GM19467 (cell line): ENCODE measurements around the gene CBL.

Experiments
- ATAC-seq: cut with Tn5 transposase; IDR thresholded peaks from one replicate; pipeline ENCODE4 v1.9.1; 2021; ENCODE audit warnings: mild to moderate bottlenecking, moderate library complexity; ENCODE audit not compliant: unreplicated experiment

Gene CBL

DNA sequence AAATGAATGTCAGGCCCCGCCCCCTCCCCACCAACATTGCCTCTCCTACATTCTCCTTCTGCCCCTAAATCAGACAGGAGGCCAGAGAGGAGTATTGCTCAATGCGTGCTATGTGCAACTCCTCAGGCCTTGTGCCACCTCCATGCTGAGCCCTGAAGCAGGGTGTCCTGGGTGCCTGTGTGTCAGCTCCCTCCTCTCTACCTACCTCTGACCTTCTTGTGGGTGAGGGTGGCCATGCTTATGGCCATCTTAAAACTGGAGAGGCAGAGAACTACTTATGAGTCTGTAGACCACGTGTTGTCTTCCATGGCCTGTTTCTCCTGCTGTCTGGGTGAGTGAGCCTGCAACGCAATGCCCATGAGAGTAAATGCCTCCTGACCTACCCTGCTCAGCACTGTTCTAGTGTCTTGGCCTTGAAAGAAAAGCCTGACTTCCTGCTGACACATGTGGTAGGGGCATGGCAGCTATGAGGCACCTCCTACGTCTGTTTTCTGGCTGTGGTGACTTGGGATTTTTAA lies 100.3 kb downstream of the CBL start:
- no peak for ATAC-seq

DNA sequence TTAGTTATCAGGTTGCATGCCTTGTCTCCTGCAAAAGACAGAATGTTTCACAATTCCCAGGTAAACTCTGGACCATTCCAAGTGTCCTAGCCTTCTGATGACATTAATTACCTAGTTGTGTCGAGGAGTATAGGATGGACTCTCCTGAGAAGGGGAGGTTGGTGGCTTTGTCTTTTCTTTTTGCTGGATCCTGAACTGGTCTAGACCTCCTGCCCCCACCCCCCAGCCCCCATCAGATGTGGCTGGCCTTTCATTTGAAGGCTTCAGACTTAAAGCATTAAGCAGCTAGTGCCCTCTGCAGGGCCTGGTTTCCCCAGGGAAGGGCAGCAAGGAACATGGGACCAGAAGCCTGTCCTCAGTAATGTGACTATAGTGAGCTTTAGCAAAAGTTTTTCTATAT lies 101.1 kb downstream of the CBL start:
- no peak for ATAC-seq

DNA sequence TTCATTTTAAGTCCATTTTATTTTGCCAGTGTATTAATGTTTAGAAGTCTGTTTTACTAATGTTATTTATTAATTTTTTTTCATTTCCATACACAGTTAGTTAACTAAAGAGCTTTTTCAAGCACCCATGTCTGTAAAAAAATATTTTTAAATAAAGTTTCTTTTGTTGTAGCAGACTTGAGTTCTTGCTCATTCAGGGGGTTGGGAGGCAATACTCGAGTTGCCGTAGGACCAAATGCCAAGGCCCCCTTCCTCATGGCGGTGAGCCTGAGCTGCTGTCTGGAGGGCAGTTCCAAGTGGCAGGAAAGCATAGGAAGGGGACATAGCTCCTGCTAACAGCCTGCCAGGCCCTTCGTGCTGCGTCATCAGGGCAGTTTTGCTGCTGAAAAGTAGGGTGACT lies 101.8 kb downstream of the CBL start:
- ATAC-seq: no peak

DNA sequence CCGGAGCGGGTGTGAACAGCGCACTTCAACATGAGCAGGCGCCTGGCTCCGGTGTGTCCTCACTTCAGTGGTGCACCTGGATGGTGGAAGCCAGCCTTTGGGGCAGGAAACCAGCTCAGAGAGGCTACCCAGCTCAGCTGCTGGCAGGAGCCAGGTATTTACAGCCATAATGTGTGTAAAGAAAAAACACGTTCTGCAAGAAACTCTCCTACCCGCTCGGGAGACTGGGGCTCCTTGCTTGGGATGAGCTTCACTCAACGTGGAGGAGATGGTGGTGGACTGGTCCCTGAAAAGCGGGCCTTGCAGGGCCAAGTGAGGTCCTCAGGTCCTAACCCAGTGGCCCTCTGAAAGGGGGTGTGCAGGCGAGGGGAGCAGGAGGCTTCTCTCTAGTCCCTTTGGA lies 103.3 kb downstream of the CBL start:
- no peak for ATAC-seq

DNA sequence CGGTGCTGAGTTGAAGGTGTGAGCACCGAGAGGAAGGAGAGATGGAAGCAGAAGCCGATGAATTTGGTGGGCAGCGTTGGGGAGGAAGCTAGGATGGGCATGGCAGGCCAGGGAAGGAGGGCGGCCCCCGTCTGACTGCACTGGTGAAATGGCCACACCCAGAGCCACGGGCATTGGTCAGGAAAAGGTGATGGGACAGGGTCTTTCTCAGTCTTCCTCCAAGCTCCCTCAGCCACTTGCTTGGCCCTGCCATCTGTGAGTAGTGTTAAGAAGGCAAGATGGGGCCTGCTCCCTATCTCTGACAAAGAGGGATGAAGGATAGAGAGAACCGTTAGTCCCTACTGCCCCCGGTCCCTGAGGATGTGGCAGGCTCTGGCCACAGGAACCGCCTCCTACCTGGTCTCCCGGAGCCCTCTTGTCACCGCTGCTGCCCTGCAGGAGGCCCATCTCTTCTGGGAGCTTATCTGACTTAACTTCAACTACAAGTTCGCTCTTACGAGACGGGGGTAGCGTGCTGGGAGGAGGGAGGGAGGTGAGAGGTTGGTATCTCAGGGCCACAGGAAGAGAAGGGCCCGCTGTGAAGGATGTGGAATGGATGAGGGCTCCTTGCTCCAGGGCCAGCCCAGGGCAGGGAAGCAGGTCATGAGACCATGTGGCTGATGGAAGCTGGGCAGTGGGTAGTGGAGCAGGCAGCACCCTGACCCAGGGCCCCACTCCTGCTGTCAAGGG lies 104.0 kb downstream of the CBL start:
- ATAC-seq: no peak

DNA sequence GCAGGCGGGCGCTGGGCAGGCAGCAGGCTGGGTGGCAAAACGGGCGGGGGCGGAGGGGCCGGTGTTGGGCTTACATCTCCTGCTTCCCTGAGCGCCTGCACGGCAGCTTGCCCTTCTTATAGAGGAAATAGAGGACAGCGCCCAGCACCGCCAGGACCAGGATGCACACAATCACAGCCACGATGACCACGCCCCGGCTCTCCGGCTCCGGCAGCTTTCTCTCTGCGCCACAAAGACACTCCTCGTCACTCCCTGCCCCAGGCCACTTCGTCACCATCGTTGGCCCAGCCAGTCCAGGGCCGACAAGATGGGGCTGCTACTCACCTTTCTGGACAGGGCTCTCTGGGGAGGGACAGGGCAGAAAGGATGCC lies 104.5 kb downstream of the CBL start:
- no peak for ATAC-seq

DNA sequence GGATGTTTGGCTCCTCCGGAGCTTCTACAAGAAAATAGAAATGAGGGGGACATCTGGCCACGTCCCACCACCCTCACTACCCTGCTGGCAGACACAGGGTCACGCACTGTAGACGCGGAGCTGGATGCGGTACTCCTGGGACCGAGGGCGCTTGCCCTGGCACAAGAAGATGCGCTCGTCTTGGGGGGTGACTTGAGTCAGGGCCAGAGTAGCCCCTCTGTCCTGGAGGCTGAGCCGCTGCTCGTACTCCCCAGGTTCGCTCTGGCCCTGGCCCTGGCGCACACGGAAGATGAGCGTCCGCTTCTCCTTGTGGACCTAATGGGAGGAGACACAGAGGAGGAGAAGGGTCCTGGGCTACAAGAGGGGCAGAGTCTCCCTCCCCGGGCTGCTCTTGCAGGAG lies 108.6 kb downstream of the CBL start:
- no peak for ATAC-seq

DNA sequence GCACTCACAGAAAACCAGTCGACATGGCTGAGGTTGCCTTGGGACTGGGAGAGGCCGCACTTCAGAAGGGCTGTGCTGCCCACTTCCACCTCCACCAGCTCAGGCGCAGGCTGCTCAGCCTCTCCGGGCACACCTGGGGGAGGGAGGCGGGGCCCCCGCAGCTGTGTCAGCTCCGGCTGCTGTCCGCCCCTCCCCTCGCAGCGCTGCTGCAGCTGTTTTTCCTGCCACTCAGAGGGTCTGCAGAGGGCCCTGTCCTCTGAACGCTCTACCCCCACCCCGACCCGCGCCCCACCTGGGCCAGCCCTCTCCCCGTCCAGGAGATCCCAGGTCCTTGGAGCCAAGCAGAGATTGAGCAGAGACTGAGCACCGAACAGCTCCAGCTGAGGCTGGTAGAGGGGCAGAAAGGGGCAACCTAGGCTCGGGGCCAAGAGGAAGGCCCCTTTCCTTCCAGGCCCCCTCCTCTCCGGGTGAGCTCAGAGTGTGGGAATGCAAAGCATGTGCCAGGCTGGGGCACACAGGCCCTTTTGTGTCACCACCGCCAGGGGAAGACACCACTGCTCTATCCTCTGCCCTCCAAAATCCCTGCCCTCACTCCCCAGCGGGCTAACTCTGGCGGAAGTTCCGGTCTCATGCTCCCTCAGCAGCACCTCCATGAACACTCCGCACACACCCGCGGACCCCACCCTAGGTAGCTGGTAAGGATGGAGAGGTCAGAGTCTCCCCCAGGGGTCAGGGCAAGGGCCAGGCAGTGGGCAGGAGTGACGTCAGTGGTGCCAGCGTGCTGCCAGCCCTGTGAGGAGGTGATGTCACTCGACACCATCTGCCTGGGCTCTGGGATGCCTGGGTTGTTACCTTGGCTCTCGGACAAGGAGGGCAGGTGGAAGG lies 109.2 kb downstream of the CBL start:
- no peak for ATAC-seq

DNA sequence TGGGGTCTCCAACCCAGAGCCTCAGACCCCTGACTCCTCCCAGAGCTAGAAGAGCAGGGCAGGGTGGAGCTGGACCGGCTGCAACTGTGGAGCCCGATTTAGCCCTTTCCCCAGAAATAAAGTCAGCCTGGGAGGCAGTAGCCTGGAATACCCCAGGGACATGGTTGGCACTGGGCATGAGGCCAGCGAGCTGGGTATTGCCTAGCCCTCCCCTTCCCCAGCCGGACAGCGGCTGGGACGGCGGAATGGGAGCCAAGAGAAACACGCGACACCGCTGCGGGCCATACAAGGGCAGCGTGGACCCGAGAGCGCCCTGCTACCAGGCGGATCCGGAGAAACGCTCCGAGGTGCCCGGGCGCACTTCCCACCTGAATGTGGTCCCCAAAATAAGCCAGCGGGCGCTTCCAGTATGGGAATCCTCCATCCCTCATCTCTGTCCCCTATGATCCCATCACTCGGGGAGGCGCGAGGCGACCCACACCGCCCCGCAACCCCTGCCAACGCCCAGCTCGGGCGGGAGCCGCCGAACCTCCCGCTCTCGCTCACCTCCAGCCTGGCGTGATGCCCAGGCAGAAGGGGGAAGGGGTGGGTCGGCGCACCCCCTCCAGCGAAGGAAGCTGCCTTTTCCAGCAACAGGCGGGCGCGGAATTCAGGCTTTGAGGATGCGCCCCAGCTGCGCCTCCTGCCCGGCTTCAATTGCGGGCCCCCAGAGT lies 110.0 kb downstream of the CBL start:
- ATAC-seq: no peak

DNA sequence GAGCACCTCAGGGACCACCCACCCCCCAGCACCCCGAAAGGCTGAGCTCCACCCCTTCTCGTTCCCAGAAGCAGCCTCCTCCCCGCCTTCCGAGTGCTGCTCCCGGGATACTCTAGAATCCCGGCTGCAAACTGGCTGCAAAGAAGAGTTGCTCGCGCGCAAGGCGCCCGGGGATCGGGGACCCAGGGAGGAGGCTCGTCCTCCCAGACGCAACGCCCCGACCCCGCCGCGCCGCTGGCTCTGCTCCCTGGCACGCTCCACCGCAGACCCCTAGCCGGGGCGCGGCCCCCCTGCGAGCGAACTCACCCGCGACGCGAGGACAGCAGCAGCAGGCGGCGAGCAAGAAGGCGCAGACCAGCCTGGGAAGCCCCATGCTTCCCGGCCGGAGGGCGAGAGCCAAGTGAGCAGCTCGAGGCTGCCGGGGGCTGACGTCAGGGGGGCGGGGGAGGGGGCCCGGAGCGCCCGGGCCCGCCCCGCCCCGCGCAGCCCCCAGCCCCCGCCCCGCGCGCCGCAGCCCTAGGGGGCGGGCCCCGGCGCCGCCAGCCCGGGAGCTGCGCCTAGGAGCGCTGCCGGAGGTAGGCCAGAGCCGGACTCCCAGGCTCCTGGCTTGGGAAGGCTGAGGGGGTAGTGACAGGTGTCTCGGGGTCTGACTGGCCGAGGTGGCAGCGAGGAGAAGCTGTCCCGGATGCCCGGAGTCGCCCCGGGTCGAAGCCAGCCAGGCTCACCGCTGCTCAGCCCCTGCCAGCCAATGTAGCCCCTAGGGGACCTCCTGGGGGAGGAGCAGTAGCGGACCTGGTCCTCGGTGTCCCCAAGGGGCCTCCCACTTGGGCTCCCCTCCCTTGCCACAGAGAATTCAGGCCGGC lies 110.8 kb downstream of the CBL start, which contains the start of gene MCAM:
TSS of gene MCAM (minus strand) at position 402 of the 863 bp plus-strand sequence. CDS start at position 373, 29 bp downstream.
- ATAC-seq: no peak

DNA sequence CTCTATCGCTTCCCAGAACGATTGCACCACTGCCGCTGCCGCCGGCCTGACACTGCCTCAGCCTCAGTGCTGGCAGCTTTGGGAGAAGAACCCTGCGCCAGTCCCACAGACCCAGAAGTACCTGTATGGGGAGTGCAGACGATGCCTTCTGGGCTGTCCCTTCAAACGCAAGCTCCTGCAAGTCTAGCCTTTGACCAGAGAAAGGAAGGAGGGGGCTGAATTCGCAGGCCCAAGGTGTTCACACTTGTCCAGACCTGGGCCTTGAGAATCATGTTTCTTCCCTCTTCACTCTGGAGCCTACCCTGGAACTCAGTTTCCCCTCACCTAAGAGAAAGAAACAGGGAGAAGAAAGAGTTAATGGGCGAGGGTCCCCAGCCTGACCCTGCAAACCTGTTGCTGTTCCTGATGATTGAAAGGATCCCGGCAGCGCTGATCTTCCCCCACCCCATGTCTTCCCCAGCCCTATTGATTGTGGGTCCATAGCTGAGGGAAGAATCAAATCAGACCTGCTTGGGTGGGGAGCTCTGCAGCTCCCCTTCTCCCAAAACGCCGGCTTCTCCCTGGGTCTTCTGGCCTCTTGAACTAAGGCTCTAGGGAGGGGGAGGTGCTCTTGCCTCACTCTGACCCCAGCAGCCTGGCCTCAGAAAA lies 111.6 kb downstream of the CBL start:
- no peak for ATAC-seq

DNA sequence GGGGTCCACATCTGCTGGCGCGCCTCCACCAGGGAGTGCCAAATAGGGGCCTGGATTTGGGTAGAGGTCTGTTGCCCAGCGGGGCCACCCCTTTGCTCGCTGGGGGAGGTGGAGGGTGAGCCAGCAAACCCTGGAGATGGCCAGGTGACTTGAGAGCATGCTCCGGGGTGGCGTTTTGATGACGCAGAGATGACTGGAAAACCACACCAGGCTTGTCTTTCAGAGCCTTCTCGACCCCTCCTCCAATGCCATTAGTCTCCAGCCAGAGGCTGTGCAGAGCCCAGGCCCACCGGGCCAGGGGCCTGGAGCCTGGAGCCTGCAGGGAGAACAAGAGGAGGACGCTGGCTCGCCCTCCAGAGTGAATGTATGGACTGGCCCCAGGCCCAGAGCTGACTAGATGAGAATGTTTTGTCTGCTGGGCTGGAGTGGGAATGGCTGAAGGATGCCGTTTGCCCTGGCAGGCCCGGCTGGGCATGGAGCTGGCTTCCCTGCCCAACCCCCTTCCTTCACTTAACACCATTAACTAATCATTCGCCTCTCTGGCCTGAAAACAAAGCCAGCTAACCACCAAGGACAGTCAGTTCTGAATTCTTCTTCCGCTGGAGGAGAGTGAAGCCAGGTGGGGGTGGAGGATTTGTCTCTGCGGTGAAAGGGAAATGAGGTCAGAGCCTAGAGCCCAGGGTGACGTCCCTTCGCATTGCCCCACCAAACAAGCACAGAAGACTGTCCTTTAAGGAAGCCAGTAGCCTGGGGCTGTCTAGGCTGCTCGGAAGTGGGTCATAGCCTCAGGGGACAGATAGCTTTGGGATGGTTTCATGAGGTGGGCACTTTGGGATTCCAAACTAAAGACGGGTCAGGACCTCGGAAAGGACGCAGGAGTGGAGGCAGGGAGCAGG lies 112.3 kb downstream of the CBL start:
- ATAC-seq: no peak

DNA sequence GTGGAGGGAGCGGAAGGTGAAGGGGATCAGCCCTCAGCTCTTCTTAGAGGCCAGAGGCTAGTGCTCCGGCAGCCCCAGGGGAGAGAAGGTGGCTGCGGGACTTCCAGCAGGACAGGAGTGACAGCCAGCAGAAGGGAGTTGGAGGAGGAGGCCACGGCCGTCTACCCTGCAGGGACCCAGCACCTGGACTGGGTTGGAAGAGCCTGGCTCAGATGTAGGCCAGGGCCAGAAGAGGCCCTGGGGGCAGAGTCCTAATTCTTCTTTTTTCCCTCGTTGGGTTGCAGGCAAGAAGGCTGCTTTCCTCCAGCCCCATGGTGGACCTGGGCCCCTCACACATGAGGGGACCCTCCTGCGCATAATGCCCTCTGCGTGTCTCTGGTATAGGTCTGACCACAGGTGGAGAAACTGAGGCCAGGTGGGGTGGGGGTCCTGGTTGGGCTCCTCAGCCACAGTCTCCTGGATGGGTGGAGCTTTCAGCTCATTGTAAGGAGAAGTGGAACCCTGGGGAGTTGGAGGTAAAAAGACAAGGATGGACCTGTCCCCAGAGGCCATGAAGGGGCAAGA lies 113.1 kb downstream of the CBL start:
- ATAC-seq: no peak

DNA sequence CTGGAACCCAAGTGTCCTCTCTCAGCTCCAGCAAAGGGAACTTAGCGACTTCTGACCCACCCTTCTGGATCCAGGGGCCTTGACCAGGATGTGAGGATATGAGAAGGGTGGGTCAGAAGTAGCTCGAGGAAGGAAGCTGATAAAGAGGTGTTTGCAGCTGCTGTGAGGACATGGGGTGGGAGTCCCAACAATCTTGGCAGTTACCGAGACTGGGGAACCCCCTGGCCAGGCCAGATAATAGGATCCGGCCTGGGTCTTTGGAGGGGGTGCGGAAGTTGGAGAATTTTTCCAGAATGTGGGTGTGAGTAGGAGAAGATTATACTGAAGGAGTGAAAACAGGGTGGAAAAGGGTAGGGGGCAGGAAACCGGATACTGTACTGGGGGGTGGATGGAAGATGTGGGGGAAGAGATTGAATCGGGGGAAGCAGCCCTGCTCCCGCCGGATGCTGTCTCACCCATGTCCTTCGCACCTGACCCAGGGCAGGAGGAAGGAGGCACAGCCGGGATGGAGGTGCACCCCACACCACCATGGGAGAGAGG lies 113.6 kb downstream of the CBL start:
- no peak for ATAC-seq

DNA sequence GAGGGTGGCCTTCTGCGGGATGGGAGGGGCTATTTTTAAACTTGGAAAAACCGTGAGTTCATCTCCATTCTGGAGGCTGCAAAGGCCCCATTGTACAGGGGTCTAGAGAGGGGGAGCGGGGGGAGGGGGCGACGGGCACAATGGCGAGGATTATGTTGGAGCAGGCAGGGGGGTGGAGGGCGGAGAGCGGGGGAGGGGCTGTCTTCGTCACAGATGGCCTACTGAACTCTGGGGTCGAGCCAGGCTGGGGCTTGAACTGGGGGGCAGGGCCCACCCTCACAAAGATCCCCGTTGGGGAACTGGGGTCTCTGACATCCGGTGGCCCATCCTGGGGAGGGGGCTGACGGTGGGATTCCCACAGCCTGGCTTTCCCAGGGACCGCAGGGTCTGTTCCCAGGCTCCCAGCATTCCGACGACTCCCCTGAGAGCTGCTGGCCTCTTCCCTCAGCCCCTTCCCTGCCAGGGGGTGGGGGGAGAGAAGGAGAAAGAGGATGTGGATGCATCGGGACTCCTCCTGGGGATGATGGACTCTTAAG lies 114.2 kb downstream of the CBL start:
- no peak for ATAC-seq

DNA sequence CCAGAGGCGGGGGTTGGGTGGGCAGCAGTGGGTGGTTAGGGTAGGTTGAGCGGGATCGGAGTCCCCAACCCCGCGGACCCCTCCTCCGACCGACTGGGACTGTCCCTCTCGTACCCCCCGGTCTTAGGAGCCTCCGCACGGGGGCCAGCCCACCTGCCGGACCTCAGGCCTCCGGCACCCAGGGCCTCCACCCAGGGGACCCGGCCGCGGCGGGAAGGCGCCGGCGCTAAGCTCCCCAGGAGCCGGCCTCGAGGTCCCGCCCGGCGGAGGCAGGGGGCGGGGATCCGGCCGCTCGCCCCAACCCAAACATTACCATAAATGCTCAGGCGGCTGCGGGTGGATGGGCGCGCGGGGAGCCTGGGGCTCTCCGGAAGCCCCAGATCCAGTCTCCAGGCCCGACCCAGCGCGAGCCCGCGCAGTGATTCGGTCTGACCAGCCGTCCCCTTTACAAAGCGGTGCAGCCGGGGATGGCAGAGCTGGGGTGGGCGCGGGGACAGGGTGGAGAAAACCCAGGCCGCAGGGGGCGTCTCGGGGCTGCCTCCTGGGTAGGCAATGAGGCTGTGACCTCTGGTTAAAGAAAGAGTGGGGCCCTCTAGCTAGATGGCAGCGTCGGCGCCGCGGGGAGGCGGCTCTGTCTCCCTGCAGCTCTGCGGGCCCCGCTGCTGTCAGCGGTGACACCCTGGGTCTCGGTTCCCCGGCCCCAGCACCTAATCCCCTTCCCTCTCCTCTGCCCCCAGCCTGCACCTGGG lies 114.8 kb downstream of the CBL start:
- ATAC-seq: no peak

DNA sequence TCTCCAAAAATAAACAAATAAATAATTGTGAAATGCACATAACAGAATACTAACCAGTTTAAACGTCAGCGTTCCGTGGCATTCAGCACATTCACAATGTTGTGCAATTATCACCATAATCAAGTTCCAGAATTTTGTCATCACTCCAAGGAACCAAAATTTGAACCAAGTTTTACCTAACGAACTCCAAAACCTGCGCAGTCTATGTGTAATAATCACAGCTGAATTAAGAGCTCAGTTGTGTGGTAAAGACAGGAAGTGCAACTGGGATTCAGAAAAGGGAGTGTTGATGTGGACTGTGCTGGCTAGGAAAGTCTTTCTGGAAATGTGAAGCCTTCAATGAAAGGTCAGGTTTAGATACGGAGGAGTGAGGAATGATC lies 116.2 kb downstream of the CBL start:
- no peak for ATAC-seq
